ENCODE results near the gene PARD3B. TPM values are rescaled to one million over a fixed set of nuclear protein-coding genes. Genes with fewer than 3 reads are reported as not detected.

PARD3B gene
- total RNA-seq, 1 experiment from 2014 or later, result 6.4 TPM

DNA sequence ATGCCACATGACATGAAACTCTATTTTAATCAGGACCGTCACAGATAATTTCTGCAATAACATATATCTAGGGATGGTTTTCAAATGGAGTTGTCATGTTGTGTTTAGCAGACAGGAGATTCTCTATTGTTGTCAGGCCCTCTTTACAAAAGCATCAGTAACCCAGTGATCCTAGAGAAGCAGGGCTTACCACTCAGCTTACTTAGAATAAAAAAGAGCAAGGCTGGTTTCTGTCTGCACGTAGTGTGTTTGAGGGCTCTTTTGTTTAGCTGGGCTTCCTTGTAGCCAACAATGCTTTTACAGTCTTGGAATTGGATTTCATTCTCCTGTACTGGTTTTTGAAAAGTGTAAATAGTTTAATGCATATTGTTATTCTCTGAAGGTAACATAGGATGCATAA, 926.5 kb downstream of the PARD3B start:
- WGBS (ENCODE audit: extremely low coverage, insufficient read length, low lambda C conversion rate), result no CpG with 5 or more reads among the region's 2 CpGs
- peaks cover 0 to 25% (median 17%) of the 10 kb centered on the region in 3 experiments; a peak in 5 of 7 replicates for H3K36me3 Mint-ChIP-seq (ENCODE audit: insufficient read depth in 1 of 3, low read depth in 3 of 3)
- Histone ChIP-seq H3K14ac (ENCODE audit: insufficient read depth, low read length) (no peak overlapping the region), H3T11ph (ENCODE audit: low read length) (no peak overlapping the region), H2AK5ac (ENCODE audit: insufficient read length, low read length) (no peak overlapping the region), H3K4ac (ENCODE audit: low read depth, low read length) (no peak overlapping the region), H3K56ac (ENCODE audit: insufficient read length, low read depth, low read length) (no peak overlapping the region), H4K8ac (replicated peaks; ENCODE audit: insufficient read length, low read depth, low read length) (no peak overlapping the region), H4K20me1 (ENCODE audit: control insufficient read depth, insufficient read depth, insufficient read length) (no peaks in the 10 kb centered on the region), H2BK12ac (ENCODE audit: insufficient read length, low read depth, low read length) (no peak overlapping the region), H3K4me2 (ENCODE audit: insufficient read depth, insufficient read length, low read length) (no peak overlapping the region), H4K5ac (ENCODE audit: insufficient read length, low read depth, low read length) (no peak overlapping the region), H2BK120ac (ENCODE audit: low read depth, low read length, poor library complexity, severe bottlenecking) (no peak overlapping the region), H3K27ac (ENCODE audit: insufficient read length, low read depth, low read length) (no peak overlapping the region), H3K18ac (ENCODE audit: insufficient read length, low read depth, low read length) (no peak overlapping the region), H3K79me1 (ENCODE audit: insufficient read depth, low read depth, low read length, poor library complexity, severe bottlenecking) (no peaks in the 10 kb centered on the region), H3K23ac (ENCODE audit: insufficient read length, low read depth, low read length) (no peak overlapping the region), H3K9ac (ENCODE audit: extremely low read depth, insufficient read length, low read length) (no peak overlapping the region), H3K4me1 (ENCODE audit: insufficient read depth, low read length) (peaks cover 3% of the 10 kb centered on the region; the same call in 1 of the 2 replicates), H4K91ac (ENCODE audit: insufficient read length, low read depth, low read length) (no peak overlapping the region), H3K27me3 (ENCODE audit: insufficient read depth, low read length) (no peaks in the 10 kb centered on the region; the same call in 1 of the 2 replicates), H2BK15ac (ENCODE audit: low read depth, low read length) (no peak overlapping the region), H2BK20ac (ENCODE audit: low read depth, low read length, poor library complexity, severe bottlenecking) (no peak overlapping the region), H2BK5ac (ENCODE audit: insufficient read length, low read length) (no peak overlapping the region), H2AFZ (ENCODE audit: low read length) (no peak overlapping the region), H3K9me3 (ENCODE audit: control insufficient read depth, low read depth, low read length) (no peaks in the 10 kb centered on the region), H3K23me2 (ENCODE audit: insufficient read length, low read depth, low read length, poor library complexity, severe bottlenecking) (no peaks in the 10 kb centered on the region), H3K79me2 (ENCODE audit: insufficient read depth, low read length) (no peaks in the 10 kb centered on the region)
- H3K9me3 Mint-ChIP-seq, result peaks cover 0 to 7% of the 10 kb centered on the region in 2 experiments; a peak in 4 of 5 replicates
- peak overlapping the region in 1 of 3 experiments; percentile 44; a peak in 2 of 7 replicates for H3K27ac Mint-ChIP-seq
- no peak overlapping the region for H3K4me3 Mint-ChIP-seq
- no peak for DNase-seq
- H3K4me1 Mint-ChIP-seq, result peaks cover 39 to 52% of the 10 kb centered on the region in 2 experiments
- TF ChIP-seq, protein P1, sequence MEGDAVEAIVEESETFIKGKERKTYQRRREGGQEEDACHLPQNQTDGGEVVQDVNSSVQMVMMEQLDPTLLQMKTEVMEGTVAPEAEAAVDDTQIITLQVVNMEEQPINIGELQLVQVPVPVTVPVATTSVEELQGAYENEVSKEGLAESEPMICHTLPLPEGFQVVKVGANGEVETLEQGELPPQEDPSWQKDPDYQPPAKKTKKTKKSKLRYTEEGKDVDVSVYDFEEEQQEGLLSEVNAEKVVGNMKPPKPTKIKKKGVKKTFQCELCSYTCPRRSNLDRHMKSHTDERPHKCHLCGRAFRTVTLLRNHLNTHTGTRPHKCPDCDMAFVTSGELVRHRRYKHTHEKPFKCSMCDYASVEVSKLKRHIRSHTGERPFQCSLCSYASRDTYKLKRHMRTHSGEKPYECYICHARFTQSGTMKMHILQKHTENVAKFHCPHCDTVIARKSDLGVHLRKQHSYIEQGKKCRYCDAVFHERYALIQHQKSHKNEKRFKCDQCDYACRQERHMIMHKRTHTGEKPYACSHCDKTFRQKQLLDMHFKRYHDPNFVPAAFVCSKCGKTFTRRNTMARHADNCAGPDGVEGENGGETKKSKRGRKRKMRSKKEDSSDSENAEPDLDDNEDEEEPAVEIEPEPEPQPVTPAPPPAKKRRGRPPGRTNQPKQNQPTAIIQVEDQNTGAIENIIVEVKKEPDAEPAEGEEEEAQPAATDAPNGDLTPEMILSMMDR (conservative IDR thresholded peaks at IDR 0.05), result no peak
- peaks cover 7% of the 10 kb centered on the region; the same call in 1 of the 2 replicates for H3K27me3 Mint-ChIP-seq (ENCODE audit: low read depth)

Data from H9 (cell line).